ENCODE results near the gene HNMT. TPM values are rescaled to one million over a fixed set of nuclear protein-coding genes. Genes with fewer than 3 reads are reported as not detected.

HNMT gene
- polyA plus RNA-seq, 1 donor from 2014 or later, result not detected

GRCh38 chr2:138032334-138032733, 68.1 kb downstream of the HNMT start:
- TF ChIP-seq RAD21 (conservative IDR thresholded peaks at IDR 0.05) (no peak), TAF1 (IDR thresholded peaks at IDR 0.05; ENCODE audit: low read depth) (no peak), EP300 (conservative IDR thresholded peaks at IDR 0.05; ENCODE audit: poor library complexity, severe bottlenecking) (no peak), EZH2 (IDR thresholded peaks at IDR 0.05; ENCODE audit: borderline replicate concordance, insufficient read depth, low read length, poor library complexity, severe bottlenecking) (no peak), CTCF (IDR thresholded peaks at IDR 0.05; ENCODE audit: poor library complexity, severe bottlenecking) (no peak), POLR2AphosphoS5 (IDR thresholded peaks at IDR 0.05) (no peak), SMC3 (conservative IDR thresholded peaks at IDR 0.05; ENCODE audit: poor library complexity) (no peak), REST (IDR thresholded peaks at IDR 0.05; ENCODE audit: borderline replicate concordance) (no peak), MXI1 (conservative IDR thresholded peaks at IDR 0.05; ENCODE audit: poor library complexity, severe bottlenecking) (no peak)
- H3K9ac ChIP-seq (ENCODE audit: low read length), result no peak overlapping the region
- H3K27ac ChIP-seq (ENCODE audit: low read length), result no peak overlapping the region
- H3K9me2 ChIP-seq (ENCODE audit: insufficient read depth, low read length), result no peaks in the 10 kb centered on the region
- H3K4me2 ChIP-seq (ENCODE audit: low read length), result no peak overlapping the region
- no peak overlapping the region for H2AFZ ChIP-seq (ENCODE audit: low read depth, low read length)
- no peaks in the 10 kb centered on the region for H3K27me3 ChIP-seq (ENCODE audit: insufficient read depth, low read depth, low read length)
- no peaks in the 10 kb centered on the region for H3K79me2 ChIP-seq (replicated peaks; ENCODE audit: insufficient read depth, low read length)
- no peaks in the 10 kb centered on the region for H4K20me1 ChIP-seq (ENCODE audit: insufficient read depth)
- no peaks in the 10 kb centered on the region for H3K36me3 ChIP-seq (ENCODE audit: insufficient read depth, low read length)
- no peaks in the 10 kb centered on the region for H3F3A ChIP-seq (ENCODE audit: insufficient read depth, low read length, poor library complexity, severe bottlenecking)
- no peak overlapping the region for H3K4me3 ChIP-seq (ENCODE audit: low read length)
- no peaks in the 10 kb centered on the region for H3K9me3 ChIP-seq (ENCODE audit: low read length)

DNA sequence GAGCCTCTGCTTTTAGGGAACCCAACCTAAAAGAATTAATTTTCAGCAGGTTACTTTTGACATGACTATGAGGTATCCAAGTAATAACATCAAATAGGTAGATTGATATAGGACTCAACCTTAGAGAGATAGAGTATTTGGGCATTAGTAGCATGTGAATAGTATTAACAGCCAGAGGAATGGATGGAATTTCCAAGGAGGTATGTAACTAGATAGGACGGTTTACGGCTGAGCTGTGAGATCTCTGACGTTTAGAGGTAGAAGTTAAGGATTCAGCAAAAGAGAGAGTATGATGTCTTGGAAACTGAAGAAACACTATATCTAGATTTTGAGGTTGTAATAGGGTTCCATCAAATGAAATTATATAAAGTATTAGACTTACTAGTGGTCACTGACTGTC, 70.3 kb downstream of the HNMT start:
- TF ChIP-seq EP300 (conservative IDR thresholded peaks at IDR 0.05; ENCODE audit: poor library complexity, severe bottlenecking), result no peak
- no peak for TF ChIP-seq POLR2AphosphoS5 (IDR thresholded peaks at IDR 0.05)
- no peak for TF ChIP-seq MXI1 (conservative IDR thresholded peaks at IDR 0.05; ENCODE audit: poor library complexity, severe bottlenecking)
- TF ChIP-seq REST (IDR thresholded peaks at IDR 0.05; ENCODE audit: borderline replicate concordance), result no peak
- no peak for TF ChIP-seq TAF1 (IDR thresholded peaks at IDR 0.05; ENCODE audit: low read depth)
- TF ChIP-seq SMC3 (conservative IDR thresholded peaks at IDR 0.05; ENCODE audit: poor library complexity), result no peak
- no peak for TF ChIP-seq CTCF (IDR thresholded peaks at IDR 0.05; ENCODE audit: poor library complexity, severe bottlenecking)
- no peak for TF ChIP-seq RAD21 (conservative IDR thresholded peaks at IDR 0.05)
- TF ChIP-seq EZH2 (IDR thresholded peaks at IDR 0.05; ENCODE audit: borderline replicate concordance, insufficient read depth, low read length, poor library complexity, severe bottlenecking), result no peak
- Histone ChIP-seq H3K27ac (ENCODE audit: low read length) (no peak overlapping the region), H3K27me3 (ENCODE audit: insufficient read depth, low read depth, low read length) (no peaks in the 10 kb centered on the region), H3K4me2 (ENCODE audit: low read length) (no peak overlapping the region), H3K79me2 (replicated peaks; ENCODE audit: insufficient read depth, low read length) (no peaks in the 10 kb centered on the region), H3K36me3 (ENCODE audit: insufficient read depth, low read length) (no peaks in the 10 kb centered on the region), H3K9ac (ENCODE audit: low read length) (no peak overlapping the region), H3K9me3 (ENCODE audit: low read length) (no peaks in the 10 kb centered on the region), H3K4me3 (ENCODE audit: low read length) (no peak overlapping the region), H3K9me2 (ENCODE audit: insufficient read depth, low read length) (no peaks in the 10 kb centered on the region), H3F3A (ENCODE audit: insufficient read depth, low read length, poor library complexity, severe bottlenecking) (no peaks in the 10 kb centered on the region), H4K20me1 (ENCODE audit: insufficient read depth) (no peaks in the 10 kb centered on the region), H2AFZ (ENCODE audit: low read depth, low read length) (no peak overlapping the region)
